SU-DHL-6 (cell line): ENCODE data around the gene UNC119.

Experiments
- H2AFZ ChIP-seq: fragments of 200-600 bp; sonication (generic); 2 replicates; pipeline ENCODE4 v1.6.1; 2014; ENCODE audit warnings: low read depth, mild to moderate bottlenecking, moderate library complexity, mixed read lengths, antibody characterized with exemption, low read length; ENCODE audit not compliant: severe bottlenecking
- H3F3A ChIP-seq: fragments of 200-600 bp; shearing (Covaris generic); 2 replicates; pipeline ENCODE4 v1.6.0; 2016; ENCODE audit warnings: antibody characterized with exemption, mild to moderate bottlenecking; ENCODE audit not compliant: insufficient read depth
- H3K27ac ChIP-seq: fragments of 200-600 bp; sonication (generic); 2 replicates; pipeline ENCODE4 v1.5.1; 2016; ENCODE audit warnings: low read depth, mild to moderate bottlenecking, low read length, moderate library complexity, mixed read lengths
- H3K27me3 ChIP-seq: fragments of 200-600 bp; sonication (generic), shearing (Covaris generic); 2 replicates; pipeline ENCODE4 v1.6.0; 2014; ENCODE audit warnings: mild to moderate bottlenecking, low read length
- H3K36me3 ChIP-seq: fragments of 200-600 bp; sonication (generic); 2 replicates; pipeline ENCODE4 v1.6.1; 2014; ENCODE audit warnings: mild to moderate bottlenecking, low read length, mixed read lengths
- H3K4me2 ChIP-seq: fragments of 300-600, 200-600 bp; shearing (Covaris generic), sonication (generic); 2 replicates; pipeline ENCODE4 v1.6.0; 2014; ENCODE audit warnings: low read length, low read depth, mild to moderate bottlenecking; ENCODE audit not compliant: poor library complexity, severe bottlenecking
- H3K4me3 ChIP-seq: fragments of 200-600 bp; sonication (generic); 2 replicates; pipeline ENCODE4 v1.5.1; 2014; ENCODE audit warnings: antibody characterized with exemption, low read length, mild to moderate bottlenecking, mixed read lengths; ENCODE audit not compliant: insufficient read depth, poor library complexity, severe bottlenecking
- H3K79me2 ChIP-seq: fragments of 200-600 bp; sonication (generic); 2 replicates; pipeline ENCODE4 v1.6.1; 2014; ENCODE audit warnings: mild to moderate bottlenecking, low read length, moderate library complexity; ENCODE audit not compliant: insufficient read depth
- H3K9ac ChIP-seq: fragments of 200-600 bp; sonication (generic); 2 replicates; pipeline ENCODE4 v1.7.0; 2014; ENCODE audit warnings: mild to moderate bottlenecking, low read length
- H3K9me2 ChIP-seq: fragments of 200-600 bp; sonication (generic); replicated peaks from 2 replicates; pipeline ENCODE4 v1.6.1; 2014; ENCODE audit warnings: low read length; ENCODE audit not compliant: insufficient read depth
- H3K9me3 ChIP-seq: fragments of 200-600 bp; sonication (generic); 2 replicates; pipeline ENCODE4 v1.6.1; 2014; ENCODE audit warnings: low read length, mixed read lengths; ENCODE audit not compliant: insufficient read depth
- H4K20me1 ChIP-seq: fragments of 200-600 bp; sonication (generic); 2 replicates; pipeline ENCODE4 v1.6.1; 2014; ENCODE audit warnings: low read depth, mild to moderate bottlenecking, antibody characterized with exemption, low read length, moderate library complexity, mixed read lengths
- EZH2phosphoT487 ChIP-seq: fragments of 200-600 bp; sonication (generic), shearing (Covaris generic); conservative IDR thresholded peaks from 2 replicates; pipeline ENCODE4 v1.6.1; 2018; ENCODE audit warnings: mild to moderate bottlenecking, antibody characterized with exemption, low read length, moderate library complexity, mixed read lengths
- TF ChIP-seq, protein P1 (sequence below): fragments of 200-600 bp; sonication (generic); IDR thresholded peaks from one replicate; pipeline ENCODE4 v1.5.1; 2017; ENCODE audit warnings: antibody characterized with exemption, mild to moderate bottlenecking, low read length, moderate library complexity; ENCODE audit not compliant: insufficient read depth, poor library complexity, severe bottlenecking

The UNC119 gene

DNA sequence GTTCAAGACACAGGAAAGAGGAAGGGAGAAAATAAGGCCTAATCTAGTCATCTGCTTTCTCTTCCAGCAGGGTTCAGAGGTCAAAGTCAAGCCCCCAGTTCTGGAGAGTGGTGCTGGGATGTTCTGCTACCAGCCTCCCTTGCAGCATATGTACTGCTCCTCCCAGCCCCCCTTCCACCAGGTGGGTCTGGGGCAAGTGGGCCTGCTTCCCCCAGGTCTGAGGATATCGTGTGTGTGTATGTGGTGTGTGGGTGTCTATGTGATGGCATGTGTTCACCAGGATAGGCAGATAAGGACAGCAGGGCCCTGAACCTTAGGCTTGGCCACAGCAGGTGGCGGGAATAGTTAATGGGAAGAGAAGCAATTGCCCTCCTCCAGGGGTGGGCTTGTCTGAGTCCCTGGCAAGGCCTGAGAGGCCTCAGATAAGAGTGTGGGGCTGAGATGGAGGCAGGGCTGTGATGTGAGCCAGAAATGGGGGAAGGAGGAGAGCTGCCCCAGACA lies 25.2 kb downstream of the UNC119 start:
- no peak overlapping the region for H3K4me3 ChIP-seq
- H2AFZ ChIP-seq = no peak overlapping the region
- no peaks in the 10 kb centered on the region for H3K36me3 ChIP-seq
- no peak for TF ChIP-seq EZH2phosphoT487
- TF ChIP-seq, protein P1, sequence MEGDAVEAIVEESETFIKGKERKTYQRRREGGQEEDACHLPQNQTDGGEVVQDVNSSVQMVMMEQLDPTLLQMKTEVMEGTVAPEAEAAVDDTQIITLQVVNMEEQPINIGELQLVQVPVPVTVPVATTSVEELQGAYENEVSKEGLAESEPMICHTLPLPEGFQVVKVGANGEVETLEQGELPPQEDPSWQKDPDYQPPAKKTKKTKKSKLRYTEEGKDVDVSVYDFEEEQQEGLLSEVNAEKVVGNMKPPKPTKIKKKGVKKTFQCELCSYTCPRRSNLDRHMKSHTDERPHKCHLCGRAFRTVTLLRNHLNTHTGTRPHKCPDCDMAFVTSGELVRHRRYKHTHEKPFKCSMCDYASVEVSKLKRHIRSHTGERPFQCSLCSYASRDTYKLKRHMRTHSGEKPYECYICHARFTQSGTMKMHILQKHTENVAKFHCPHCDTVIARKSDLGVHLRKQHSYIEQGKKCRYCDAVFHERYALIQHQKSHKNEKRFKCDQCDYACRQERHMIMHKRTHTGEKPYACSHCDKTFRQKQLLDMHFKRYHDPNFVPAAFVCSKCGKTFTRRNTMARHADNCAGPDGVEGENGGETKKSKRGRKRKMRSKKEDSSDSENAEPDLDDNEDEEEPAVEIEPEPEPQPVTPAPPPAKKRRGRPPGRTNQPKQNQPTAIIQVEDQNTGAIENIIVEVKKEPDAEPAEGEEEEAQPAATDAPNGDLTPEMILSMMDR = no peak
- no peaks in the 10 kb centered on the region for H3F3A ChIP-seq
- H3K27me3 ChIP-seq = no peaks in the 10 kb centered on the region
- no peak overlapping the region for H3K27ac ChIP-seq
- H3K9ac ChIP-seq = no peak overlapping the region
- no peaks in the 10 kb centered on the region for H3K79me2 ChIP-seq
- no peak overlapping the region for H3K4me2 ChIP-seq
- no peaks in the 10 kb centered on the region for H3K9me2 ChIP-seq
- no peaks in the 10 kb centered on the region for H3K9me3 ChIP-seq
- no peaks in the 10 kb centered on the region for H4K20me1 ChIP-seq

- Histone ChIP-seq H3F3A (no peaks in the 10 kb centered on the region), H3K36me3 (no peaks in the 10 kb centered on the region), H3K79me2 (no peaks in the 10 kb centered on the region), H2AFZ (no peak overlapping the region), H3K27me3 (no peaks in the 10 kb centered on the region), H3K9me3 (no peaks in the 10 kb centered on the region), H3K27ac (no peak overlapping the region), H3K4me3 (no peak overlapping the region), H3K4me2 (no peak overlapping the region), H4K20me1 (no peaks in the 10 kb centered on the region), H3K9me2 (no peaks in the 10 kb centered on the region), H3K9ac (no peak overlapping the region)
- TF ChIP-seq EZH2phosphoT487 = no peak
- TF ChIP-seq, protein P1 = no peak
These were observed 26.0 kb downstream of the UNC119 start for GRCh38 chr17:28526381-28526780.

DNA sequence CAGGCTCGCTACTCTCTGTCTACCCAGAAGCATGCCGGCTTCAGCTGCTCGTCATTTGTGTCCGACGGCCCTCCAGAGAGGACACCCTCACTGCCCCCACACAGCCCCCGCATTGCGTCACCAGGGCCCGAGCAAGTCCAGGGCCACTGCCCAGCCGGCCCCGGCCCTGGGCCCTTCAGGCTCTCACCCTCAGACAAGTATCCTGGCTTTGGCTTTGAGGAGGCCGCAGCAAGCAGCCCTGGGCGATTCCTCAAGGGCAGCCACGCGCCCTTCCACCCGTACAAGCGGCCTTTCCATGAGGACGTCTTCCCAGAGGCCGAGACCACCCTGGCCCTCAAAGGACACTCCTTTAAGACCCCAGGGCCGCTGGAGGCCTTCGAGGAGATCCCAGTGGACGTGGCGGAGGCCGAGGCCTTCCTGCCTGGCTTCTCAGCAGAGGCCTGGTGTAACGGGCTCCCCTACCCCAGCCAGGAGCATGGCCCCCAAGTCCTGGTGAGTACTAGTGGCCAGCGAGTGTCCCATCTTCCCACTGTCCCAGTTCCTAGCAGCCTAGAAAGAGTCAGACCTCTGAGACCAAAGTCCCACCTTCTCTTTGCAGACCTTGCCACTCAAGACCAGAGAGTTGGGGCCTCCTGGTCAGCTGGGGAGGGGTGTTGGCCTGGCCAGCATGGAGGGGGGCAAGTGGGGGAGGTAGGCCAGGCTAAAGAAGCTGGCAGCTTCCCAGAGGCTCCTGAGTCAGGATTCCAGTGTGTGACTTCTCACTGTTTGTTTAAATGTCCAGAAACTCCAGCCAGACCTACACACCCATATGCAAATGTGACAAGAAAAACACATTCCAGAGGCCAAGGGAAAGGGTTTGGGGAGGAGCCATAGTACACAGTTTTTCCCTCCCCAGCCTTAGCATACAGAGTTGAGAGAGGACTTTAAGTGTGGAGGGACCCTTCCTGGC lies 27.7 kb downstream of the UNC119 start:
- no peaks in the 10 kb centered on the region for H3K9me2 ChIP-seq
- no peak overlapping the region for H3K4me2 ChIP-seq
- H4K20me1 ChIP-seq = no peaks in the 10 kb centered on the region
- no peak overlapping the region for H2AFZ ChIP-seq
- H3K79me2 ChIP-seq = no peaks in the 10 kb centered on the region
- no peak overlapping the region for H3K4me3 ChIP-seq
- TF ChIP-seq EZH2phosphoT487 = no peak
- TF ChIP-seq, protein P1 = no peak
- no peaks in the 10 kb centered on the region for H3K36me3 ChIP-seq
- H3K9ac ChIP-seq = no peak overlapping the region
- H3K9me3 ChIP-seq = no peaks in the 10 kb centered on the region
- H3K27me3 ChIP-seq = no peaks in the 10 kb centered on the region
- H3K27ac ChIP-seq = no peak overlapping the region
- H3F3A ChIP-seq = no peaks in the 10 kb centered on the region
